Measurements from ENCODE around the gene SEPTIN2. TPM values are rescaled to one million over a fixed set of nuclear protein-coding genes. Genes with fewer than 3 reads are reported as not detected.
"Not testable (repeated sequence)": the region's sequence is repeated elsewhere in the genome, so short reads cannot be mapped to it uniquely, and the experiment has no call there.

Gene SEPTIN2
- total and polyA plus RNA-seq, 2 experiments from 2014 or later, result 227 to 393 TPM

- no peak for TF ChIP-seq ZNF462 (CRISPR knock-in tag; IDR thresholded peaks at IDR 0.05)
- no peak for TF ChIP-seq EZH2 (IDR thresholded peaks at IDR 0.05; ENCODE audit: low read depth, unreplicated experiment)
- TF ChIP-seq POLR2AphosphoS5 (IDR thresholded peaks at IDR 0.05; ENCODE audit: low read depth), result no peak
Measured at GRCh38 chr2:241381872-241382271, 66.1 kb downstream of the SEPTIN2 start (continued).

GRCh38 chr2:241385450-241385849 is 69.7 kb downstream of the SEPTIN2 start:
- not testable (repeated sequence) for H3K27ac Mint-ChIP-seq, H3K9me3 Mint-ChIP-seq
- peaks cover 12% of the 10 kb centered on the region for H3K36me3 Mint-ChIP-seq (ENCODE audit: low read depth)

GRCh38 chr2:241386519-241386918 is 70.8 kb downstream of the SEPTIN2 start:
- Histone ChIP-seq H3K27ac (ENCODE audit: low read depth) (no peak overlapping the region), H4K20me1 (replicated peaks; ENCODE audit: insufficient read depth) (peaks cover 20% of the 10 kb centered on the region), H3F3A (replicated peaks; ENCODE audit: low read depth) (0 out of 2 replicates have a peak, but pooled peaks cover 4% of the 10 kb centered on the region), H3K79me2 (replicated peaks; ENCODE audit: insufficient read depth) (peaks cover 10% of the 10 kb centered on the region; the same call in 1 of the 2 replicates), H3K36me3 (ENCODE audit: insufficient read depth) (no peaks in the 10 kb centered on the region), H3K9me2 (ENCODE audit: insufficient read depth) (no peaks in the 10 kb centered on the region), H3K4me3 (no peak overlapping the region), H3K4me2 (no peak overlapping the region), H3K27me3 (ENCODE audit: insufficient read depth) (no peaks in the 10 kb centered on the region), H3K4me1 (ENCODE audit: insufficient read depth) (no peaks in the 10 kb centered on the region), H2AFZ (no peak overlapping the region)
- TF ChIP-seq ZNF462 (CRISPR knock-in tag; IDR thresholded peaks at IDR 0.05) (no peak), POLR2AphosphoS5 (IDR thresholded peaks at IDR 0.05; ENCODE audit: low read depth) (no peak)
- no peak overlapping the region for H3K27ac Mint-ChIP-seq
- peaks cover 12% of the 10 kb centered on the region for H3K36me3 Mint-ChIP-seq (ENCODE audit: low read depth)
- H3K4me1 Mint-ChIP-seq, result peaks cover 9% of the 10 kb centered on the region
- H3K27me3 Mint-ChIP-seq (ENCODE audit: insufficient read depth, low read depth, poor library complexity), result peaks cover 4% of the 10 kb centered on the region
- no peak overlapping the region for H3K4me3 Mint-ChIP-seq
- no peak; the same call in 2 of the 3 replicates for ATAC-seq
- DNase-seq (ENCODE audit: low spot score), result no peak
- no peaks in the 10 kb centered on the region for H3K9me3 Mint-ChIP-seq

More at GRCh38 chr2:241385450-241385849, 69.7 kb downstream of the SEPTIN2 start:
- H2AFZ ChIP-seq; H3K79me2 ChIP-seq (replicated peaks; ENCODE audit: insufficient read depth); H3K27me3 ChIP-seq (ENCODE audit: insufficient read depth); H3K4me3 ChIP-seq; H3K4me1 ChIP-seq (ENCODE audit: insufficient read depth); H3F3A ChIP-seq (replicated peaks; ENCODE audit: low read depth); DNase-seq (ENCODE audit: low spot score); H3K4me3 Mint-ChIP-seq; H3K4me2 ChIP-seq; H3K4me1 Mint-ChIP-seq; H3K9me2 ChIP-seq (ENCODE audit: insufficient read depth); H3K27me3 Mint-ChIP-seq (ENCODE audit: insufficient read depth, low read depth, poor library complexity); H3K27ac ChIP-seq (ENCODE audit: low read depth); H3K36me3 ChIP-seq (ENCODE audit: insufficient read depth): not testable (repeated sequence)
- peaks cover 12% of the 10 kb centered on the region for H4K20me1 ChIP-seq (replicated peaks; ENCODE audit: insufficient read depth)
- peak; percentile 50 for ATAC-seq

Data from GM23338 (cell line).